T-helper 2 cell treated with Interferon-gamma antibody and Interleukin-4, amounts not matched to agents 5 μg/mL and 100 μg/mL, for 36 hours (primary cell): ENCODE data around the gene HIBCH.
"Not testable (repeated sequence)": the region's sequence is repeated elsewhere in the genome, so short reads cannot be mapped to it uniquely, and the experiment has no call there.

Source experiments
- DNase-seq: peaks from one replicate; pipeline ENCODE4 v3.0.0; 2021; ENCODE audit warnings: low spot score
- H3K27ac Mint-ChIP-seq: one replicate; pipeline ENCODE4 v1.8.0; 2021; ENCODE audit warnings: mild to moderate bottlenecking, mixed read lengths
- H3K27me3 Mint-ChIP-seq: one replicate; pipeline ENCODE4 v1.8.0; 2021; ENCODE audit warnings: low read depth, mixed read lengths
- H3K36me3 Mint-ChIP-seq: one replicate; pipeline ENCODE4 v1.8.0; 2021; ENCODE audit warnings: low read depth, mixed read lengths
- H3K4me1 Mint-ChIP-seq: one replicate; pipeline ENCODE4 v1.8.0; 2021; ENCODE audit warnings: low read depth, mixed read lengths
- H3K4me3 Mint-ChIP-seq: one replicate; pipeline ENCODE4 v1.8.0; 2022; ENCODE audit warnings: mild to moderate bottlenecking, moderate library complexity, mixed read lengths
- H3K9me3 Mint-ChIP-seq: one replicate; pipeline ENCODE4 v1.8.0; 2021; ENCODE audit warnings: mixed read lengths

The HIBCH gene

DNA sequence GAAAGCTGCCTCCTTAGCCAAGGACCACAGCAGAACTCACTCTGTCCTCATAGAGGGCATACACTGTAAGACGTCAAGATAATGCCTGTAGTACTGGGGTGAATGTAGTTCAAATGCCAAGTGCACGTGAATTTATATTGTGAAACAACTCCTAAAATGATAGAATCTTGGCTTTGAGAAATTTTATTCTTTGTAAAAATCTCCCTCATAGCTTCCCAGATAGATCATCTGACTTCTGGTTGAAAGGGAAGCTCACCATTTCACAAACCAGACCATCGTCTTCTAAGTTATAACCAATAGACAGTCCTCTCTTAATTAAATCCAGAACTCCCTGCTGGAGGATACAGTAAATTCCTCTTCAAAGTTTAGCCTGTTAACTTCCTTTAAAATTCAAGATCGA is 146.2 kb downstream of the HIBCH start:
- H3K4me3 Mint-ChIP-seq = no peak overlapping the region
- no peaks in the 10 kb centered on the region for H3K36me3 Mint-ChIP-seq
- H3K27ac Mint-ChIP-seq = no peak overlapping the region
- H3K27me3 Mint-ChIP-seq = no peaks in the 10 kb centered on the region
- H3K4me1 Mint-ChIP-seq = no peaks in the 10 kb centered on the region
- DNase-seq = no peak
- peaks cover 6% of the 10 kb centered on the region for H3K9me3 Mint-ChIP-seq

DNA sequence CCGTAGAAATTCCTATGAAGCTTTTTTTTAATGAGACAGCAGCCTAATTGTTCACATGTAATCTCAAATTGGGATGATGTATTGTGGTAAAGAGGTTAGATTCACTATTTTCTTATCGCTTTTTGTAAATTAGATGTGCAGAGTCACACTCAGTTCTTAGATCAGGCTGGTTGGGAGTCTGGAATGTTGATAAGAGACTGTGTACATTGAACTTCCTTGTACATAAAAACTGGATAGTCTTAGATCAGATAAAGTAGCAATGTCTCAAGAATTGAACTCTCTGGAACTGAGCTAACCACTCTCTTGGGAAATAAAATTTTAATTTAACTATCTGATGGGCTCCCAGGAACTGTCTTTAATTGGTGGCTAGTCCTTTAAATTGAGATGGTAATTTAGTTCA is 149.0 kb downstream of the HIBCH start:
- H3K4me1 Mint-ChIP-seq = peaks cover 1% of the 10 kb centered on the region

DNA sequence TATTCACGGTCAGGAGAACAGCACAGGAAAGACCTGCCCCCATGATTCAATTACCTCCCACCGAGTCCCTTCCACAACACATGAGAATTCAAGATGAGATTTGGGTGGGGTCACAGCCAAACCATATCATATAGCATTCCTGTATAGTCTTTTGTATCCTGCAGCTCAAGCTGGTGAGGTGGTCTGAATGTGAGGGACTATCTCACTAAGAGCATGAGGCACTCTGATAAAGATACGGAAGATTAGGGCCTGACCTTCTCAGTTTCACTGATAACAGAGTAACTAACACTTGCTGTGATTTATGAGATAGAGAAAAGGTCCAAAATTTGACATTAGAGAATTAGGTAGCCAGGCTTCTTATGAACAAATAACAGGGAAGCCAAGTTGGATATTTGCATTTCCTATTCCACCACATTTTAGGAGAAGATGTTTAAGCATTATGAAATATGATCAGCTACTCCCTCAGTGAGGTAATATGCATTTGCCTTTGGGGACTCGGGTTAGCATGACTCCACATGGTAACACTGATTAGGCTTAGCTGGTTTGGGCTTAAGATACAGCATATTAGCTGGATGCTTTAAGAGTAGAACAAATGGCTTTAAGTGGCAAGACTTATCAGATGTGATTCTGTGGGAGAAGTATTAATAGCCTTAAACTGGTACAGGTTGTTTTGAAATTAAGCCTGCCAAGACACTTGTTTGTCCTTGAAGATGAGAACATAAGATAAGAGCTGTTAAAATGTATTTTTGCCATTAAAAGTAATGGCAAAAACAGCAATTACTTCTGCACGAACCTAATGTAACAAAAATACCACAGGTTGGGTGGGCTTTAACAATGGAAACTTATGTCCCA is 150.2 kb downstream of the HIBCH start:
- H3K36me3 Mint-ChIP-seq = no peaks in the 10 kb centered on the region
- no peak overlapping the region for H3K27ac Mint-ChIP-seq
- peaks cover 1% of the 10 kb centered on the region for H3K4me1 Mint-ChIP-seq
- H3K9me3 Mint-ChIP-seq = peaks cover 17% of the 10 kb centered on the region
- peaks cover 3% of the 10 kb centered on the region for H3K27me3 Mint-ChIP-seq
- no peak for DNase-seq
- H3K4me3 Mint-ChIP-seq = no peak overlapping the region

More for the DNA sequence above, 149.0 kb downstream of the HIBCH start:
- no peaks in the 10 kb centered on the region for H3K27me3 Mint-ChIP-seq
- H3K27ac Mint-ChIP-seq = no peak overlapping the region
- H3K36me3 Mint-ChIP-seq = no peaks in the 10 kb centered on the region
- DNase-seq = no peak
- H3K9me3 Mint-ChIP-seq = peaks cover 13% of the 10 kb centered on the region
- no peak overlapping the region for H3K4me3 Mint-ChIP-seq

DNA sequence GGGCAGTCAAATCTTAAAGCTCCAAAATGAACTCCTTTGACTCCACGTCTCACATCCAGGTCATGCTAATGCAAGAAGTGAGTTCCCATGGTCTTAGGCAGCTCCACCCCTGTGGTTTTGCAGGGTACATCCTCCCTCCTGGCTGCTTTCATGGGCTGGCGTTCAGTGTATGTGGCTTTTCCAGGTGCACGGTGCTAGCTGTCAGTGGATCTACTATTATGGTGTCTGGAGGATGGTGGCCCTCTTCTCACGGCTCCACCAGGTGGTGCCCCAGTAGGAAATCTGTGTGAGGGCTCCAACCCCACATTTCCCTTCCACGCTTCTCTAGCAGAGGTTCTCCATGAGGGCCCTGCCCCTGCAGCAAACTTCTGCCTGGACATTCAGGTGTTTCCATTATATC is 151.9 kb downstream of the HIBCH start:
- Mint-ChIP-seq H3K4me1 (peaks cover 1% of the 10 kb centered on the region), H3K27me3 (peaks cover 3% of the 10 kb centered on the region), H3K9me3 (peaks cover 11% of the 10 kb centered on the region), H3K4me3 (no peak overlapping the region), H3K36me3 (no peaks in the 10 kb centered on the region), H3K27ac (no peak overlapping the region)
- no peak for DNase-seq

DNA sequence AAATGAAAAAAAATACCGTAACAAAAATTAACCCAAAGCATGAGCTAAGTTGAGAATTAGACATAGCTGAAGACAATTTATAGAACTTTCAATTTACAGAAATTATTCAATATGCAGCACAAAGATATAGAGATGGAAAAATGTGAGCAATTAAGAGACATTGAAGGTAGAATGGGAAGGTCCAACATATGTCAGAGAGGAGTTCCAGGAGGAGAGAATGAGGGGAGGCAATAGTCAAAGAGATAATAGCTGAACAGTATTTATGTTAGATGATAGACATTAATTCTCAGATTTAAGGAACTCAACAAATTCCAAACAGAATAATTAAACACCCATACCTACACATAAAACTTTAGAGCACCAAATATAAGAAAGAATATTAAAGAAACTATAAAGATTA is 154.1 kb downstream of the HIBCH start:
- Mint-ChIP-seq H3K9me3 (peaks cover 11% of the 10 kb centered on the region), H3K27me3 (peaks cover 3% of the 10 kb centered on the region), H3K36me3 (no peaks in the 10 kb centered on the region), H3K4me3 (no peak overlapping the region), H3K27ac (no peak overlapping the region), H3K4me1 (peaks cover 1% of the 10 kb centered on the region)
- DNase-seq = no peak

DNA sequence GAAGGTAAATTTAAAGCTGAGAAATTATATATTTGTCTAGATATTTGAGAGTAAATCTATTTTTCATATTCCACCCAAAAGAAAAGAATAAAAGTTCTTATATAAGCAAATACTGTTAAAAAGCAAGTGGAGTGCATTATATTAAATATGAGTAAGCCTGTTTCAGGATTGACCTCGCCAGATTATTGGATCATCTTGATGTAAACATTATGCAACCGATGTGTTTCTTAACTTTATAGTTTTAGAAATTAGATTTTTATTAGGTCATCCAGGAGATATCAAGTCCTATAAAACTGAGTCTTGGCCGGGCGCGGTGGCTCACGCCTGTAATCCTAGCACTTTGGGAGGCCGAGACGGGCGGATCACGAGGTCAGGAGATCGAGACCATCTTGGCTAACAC is 156.8 kb downstream of the HIBCH start:
- Mint-ChIP-seq H3K27ac (no peak overlapping the region), H3K4me3 (no peak overlapping the region), H3K4me1 (peaks cover 1% of the 10 kb centered on the region), H3K27me3 (peaks cover 7% of the 10 kb centered on the region), H3K9me3 (peaks cover 11% of the 10 kb centered on the region), H3K36me3 (no peaks in the 10 kb centered on the region)
- DNase-seq = no peak

DNA sequence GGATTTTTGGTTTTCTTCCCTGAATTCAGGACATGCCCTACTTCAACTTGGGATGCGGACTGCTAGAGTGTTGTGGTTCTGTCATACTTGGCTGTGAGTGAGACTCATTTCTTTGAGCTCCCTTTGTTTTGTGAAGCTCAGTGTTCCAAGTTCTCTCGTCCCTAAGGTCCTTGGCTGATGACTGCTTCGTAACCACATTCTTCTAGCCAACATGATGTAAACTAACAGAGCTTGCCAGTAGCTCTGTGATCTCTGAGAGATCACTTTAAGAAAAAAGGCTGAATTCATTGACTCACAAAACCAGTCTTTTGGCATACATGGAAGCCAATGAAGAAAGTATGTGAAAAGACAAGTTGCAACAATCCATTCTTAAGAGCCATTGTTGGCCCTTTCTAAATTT is 160.2 kb downstream of the HIBCH start:
- Mint-ChIP-seq H3K4me3 (no peak overlapping the region), H3K36me3 (no peaks in the 10 kb centered on the region), H3K27ac (no peak overlapping the region), H3K4me1 (no peaks in the 10 kb centered on the region), H3K9me3 (no peaks in the 10 kb centered on the region), H3K27me3 (peaks cover 4% of the 10 kb centered on the region)
- no peak for DNase-seq

DNA sequence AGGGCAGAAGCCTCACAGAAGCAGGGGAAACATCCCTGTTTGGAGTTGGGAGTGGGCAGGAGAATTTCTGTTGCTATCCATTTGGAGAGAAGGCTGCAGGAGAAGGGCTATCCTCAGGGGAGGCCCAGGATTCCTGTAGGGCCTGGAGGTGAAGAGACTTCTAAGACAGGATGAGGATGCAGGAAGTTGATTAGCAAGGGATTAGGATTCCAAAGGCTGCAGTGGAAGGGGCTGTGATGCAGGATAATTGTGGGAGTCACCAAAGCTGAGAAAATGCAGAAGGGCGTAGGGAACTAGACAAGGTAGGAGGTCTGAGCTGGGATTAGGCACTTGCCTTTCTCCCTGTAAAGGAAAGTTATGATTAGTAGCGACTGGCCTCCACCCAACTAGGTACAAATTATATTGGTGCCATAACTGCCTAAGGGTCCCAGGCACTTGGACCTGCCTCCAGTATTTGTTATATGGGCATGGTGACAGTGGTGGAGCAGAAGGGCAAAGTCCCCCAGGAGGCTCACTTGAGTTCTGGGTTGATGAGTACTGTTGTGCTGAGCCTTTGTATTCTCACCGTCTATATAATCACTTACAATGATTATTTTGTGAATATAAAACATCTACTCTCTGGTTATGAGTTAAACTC is 160.7 kb downstream of the HIBCH start:
- Mint-ChIP-seq H3K4me3 (no peak overlapping the region), H3K4me1 (no peaks in the 10 kb centered on the region), H3K27me3 (peaks cover 4% of the 10 kb centered on the region), H3K27ac (no peak overlapping the region), H3K9me3 (no peaks in the 10 kb centered on the region), H3K36me3 (no peaks in the 10 kb centered on the region)
- DNase-seq = no peak

DNA sequence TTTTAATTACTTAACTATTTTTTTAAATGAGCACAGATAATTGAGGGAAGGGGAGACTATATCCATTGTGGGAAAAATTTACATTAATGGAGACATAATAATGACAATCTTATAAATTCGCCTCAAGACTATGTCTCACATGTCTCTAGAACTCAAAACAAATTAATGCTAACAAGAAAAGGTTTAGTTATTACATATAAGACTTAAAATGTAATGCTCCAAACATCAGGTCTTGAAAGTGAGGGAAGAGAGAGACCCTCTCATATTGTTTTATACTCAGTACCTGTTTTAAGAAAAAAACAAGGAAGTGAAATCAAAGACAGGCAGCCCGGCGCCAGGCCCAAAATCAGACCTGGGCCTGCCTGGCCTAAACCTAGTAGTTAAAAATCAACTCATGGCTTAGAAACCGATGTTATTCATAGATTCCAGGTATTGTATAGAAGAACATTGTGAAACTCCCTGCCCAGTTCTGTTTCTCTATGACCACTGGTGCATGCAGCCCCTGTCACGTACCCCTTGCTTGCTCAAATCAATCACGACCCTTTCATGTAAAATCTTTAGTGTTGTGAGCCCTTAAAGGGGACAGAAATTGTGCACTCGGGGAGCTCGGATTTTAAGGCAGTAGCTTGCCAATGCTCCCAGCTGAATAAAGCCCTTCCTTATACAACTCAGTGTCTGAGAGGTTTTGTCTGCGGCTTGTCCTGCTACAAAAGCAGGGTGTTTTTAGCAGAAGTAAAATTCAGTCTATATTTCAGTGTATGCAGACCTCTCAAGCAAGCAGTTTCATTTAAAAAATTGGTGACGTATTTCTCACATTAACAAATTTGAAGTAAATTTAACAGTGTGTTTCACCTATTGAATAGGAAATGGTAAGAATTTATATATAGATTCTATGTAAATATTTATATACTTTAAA is 161.8 kb downstream of the HIBCH start:
- H3K9me3 Mint-ChIP-seq, DNase-seq, H3K36me3 Mint-ChIP-seq, H3K27ac Mint-ChIP-seq, H3K4me3 Mint-ChIP-seq, H3K27me3 Mint-ChIP-seq, H3K4me1 Mint-ChIP-seq: not testable (repeated sequence)

DNA sequence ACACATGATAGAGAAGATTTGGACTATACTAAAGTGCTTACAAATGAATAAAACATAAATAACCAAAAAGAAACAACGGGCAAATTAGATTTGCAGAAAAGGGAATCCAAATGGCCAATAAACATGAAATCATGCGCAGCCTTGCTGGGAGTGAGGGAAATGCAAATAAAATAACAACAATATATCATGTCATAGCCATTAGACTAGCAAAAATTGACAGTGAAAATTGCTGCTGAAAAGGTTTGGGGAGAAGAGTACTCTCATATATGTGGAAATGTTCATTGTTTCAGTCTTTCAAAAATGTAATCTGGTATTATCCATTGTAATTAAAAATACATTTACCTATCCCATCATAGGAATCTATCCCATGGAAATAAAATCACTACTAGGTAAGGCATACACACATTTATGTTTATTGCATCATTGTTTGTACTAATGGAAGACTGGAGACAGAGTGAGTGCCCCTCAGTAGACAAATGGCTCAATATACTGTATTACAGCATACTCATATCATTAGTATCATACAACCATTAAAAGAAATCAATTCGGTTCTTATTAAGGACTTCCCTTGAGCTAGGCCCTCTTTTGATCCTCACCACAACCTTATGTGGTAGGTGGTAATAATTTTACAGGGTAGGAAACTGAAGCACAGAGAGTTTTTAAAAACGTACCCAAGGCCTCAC is 163.0 kb downstream of the HIBCH start:
- Mint-ChIP-seq H3K4me3 (no peak overlapping the region), H3K4me1 (no peaks in the 10 kb centered on the region)

More for the DNA sequence above, 163.0 kb downstream of the HIBCH start:
- DNase-seq = no peak
- no peaks in the 10 kb centered on the region for H3K36me3 Mint-ChIP-seq
- H3K9me3 Mint-ChIP-seq = no peaks in the 10 kb centered on the region
- H3K27me3 Mint-ChIP-seq = peaks cover 4% of the 10 kb centered on the region
- H3K27ac Mint-ChIP-seq = no peak overlapping the region
